ENCODE measurements around the gene WDR70.

DNA sequence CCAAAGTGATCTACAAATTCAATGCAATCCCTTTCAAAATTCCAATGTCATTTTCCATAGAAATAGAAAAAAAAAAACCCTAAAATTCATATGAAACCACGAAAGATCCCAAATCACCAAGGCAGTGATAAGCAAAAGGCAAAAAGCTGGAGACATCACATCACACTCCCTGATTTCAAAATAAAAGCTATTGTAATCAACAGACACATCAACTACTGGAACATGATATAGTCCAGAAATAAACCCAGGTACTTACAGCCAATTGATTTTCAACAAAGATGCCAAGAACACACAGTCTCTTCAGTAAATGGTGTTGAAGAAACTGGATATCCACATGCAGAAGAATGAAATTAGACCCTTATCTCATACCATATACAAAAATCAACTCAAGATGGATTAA is 224.0 kb downstream of the WDR70 start:
- TF ChIP-seq CTCF (conservative IDR thresholded peaks at IDR 0.05; ENCODE audit: low read length) (no peak), EZH2phosphoT487 (IDR thresholded peaks at IDR 0.05; ENCODE audit: borderline replicate concordance) (no peak)

All from Loucy (cell line).